SU-DHL-6 (cell line): ENCODE data around the gene FUT8.
"Not testable (repeated sequence)": the region's sequence is repeated elsewhere in the genome, so short reads cannot be mapped to it uniquely, and the experiment has no call there.

Experiments used
- H2AFZ ChIP-seq: fragments of 200-600 bp; sonication (generic); 2 replicates; pipeline ENCODE4 v1.6.1; 2014; ENCODE audit warnings: low read depth, mild to moderate bottlenecking, moderate library complexity, mixed read lengths, antibody characterized with exemption, low read length; ENCODE audit not compliant: severe bottlenecking
- H3F3A ChIP-seq: fragments of 200-600 bp; shearing (Covaris generic); 2 replicates; pipeline ENCODE4 v1.6.0; 2016; ENCODE audit warnings: antibody characterized with exemption, mild to moderate bottlenecking; ENCODE audit not compliant: insufficient read depth
- H3K27ac ChIP-seq: fragments of 200-600 bp; sonication (generic); 2 replicates; pipeline ENCODE4 v1.5.1; 2016; ENCODE audit warnings: low read depth, mild to moderate bottlenecking, low read length, moderate library complexity, mixed read lengths
- H3K27me3 ChIP-seq: fragments of 200-600 bp; sonication (generic), shearing (Covaris generic); 2 replicates; pipeline ENCODE4 v1.6.0; 2014; ENCODE audit warnings: mild to moderate bottlenecking, low read length
- H3K36me3 ChIP-seq: fragments of 200-600 bp; sonication (generic); 2 replicates; pipeline ENCODE4 v1.6.1; 2014; ENCODE audit warnings: mild to moderate bottlenecking, low read length, mixed read lengths
- H3K4me2 ChIP-seq: fragments of 300-600, 200-600 bp; shearing (Covaris generic), sonication (generic); 2 replicates; pipeline ENCODE4 v1.6.0; 2014; ENCODE audit warnings: low read length, low read depth, mild to moderate bottlenecking; ENCODE audit not compliant: poor library complexity, severe bottlenecking
- H3K4me3 ChIP-seq: fragments of 200-600 bp; sonication (generic); 2 replicates; pipeline ENCODE4 v1.5.1; 2014; ENCODE audit warnings: antibody characterized with exemption, low read length, mild to moderate bottlenecking, mixed read lengths; ENCODE audit not compliant: insufficient read depth, poor library complexity, severe bottlenecking
- H3K79me2 ChIP-seq: fragments of 200-600 bp; sonication (generic); 2 replicates; pipeline ENCODE4 v1.6.1; 2014; ENCODE audit warnings: mild to moderate bottlenecking, low read length, moderate library complexity; ENCODE audit not compliant: insufficient read depth
- H3K9ac ChIP-seq: fragments of 200-600 bp; sonication (generic); 2 replicates; pipeline ENCODE4 v1.7.0; 2014; ENCODE audit warnings: mild to moderate bottlenecking, low read length
- H3K9me2 ChIP-seq: fragments of 200-600 bp; sonication (generic); replicated peaks from 2 replicates; pipeline ENCODE4 v1.6.1; 2014; ENCODE audit warnings: low read length; ENCODE audit not compliant: insufficient read depth
- H3K9me3 ChIP-seq: fragments of 200-600 bp; sonication (generic); 2 replicates; pipeline ENCODE4 v1.6.1; 2014; ENCODE audit warnings: low read length, mixed read lengths; ENCODE audit not compliant: insufficient read depth
- H4K20me1 ChIP-seq: fragments of 200-600 bp; sonication (generic); 2 replicates; pipeline ENCODE4 v1.6.1; 2014; ENCODE audit warnings: low read depth, mild to moderate bottlenecking, antibody characterized with exemption, low read length, moderate library complexity, mixed read lengths
- CTCF ChIP-seq: fragments of 200-600 bp; sonication (generic); IDR thresholded peaks from one replicate; pipeline ENCODE4 v1.5.1; 2017; ENCODE audit warnings: antibody characterized with exemption, mild to moderate bottlenecking, low read length, moderate library complexity; ENCODE audit not compliant: insufficient read depth, poor library complexity, severe bottlenecking
- EZH2phosphoT487 ChIP-seq: fragments of 200-600 bp; sonication (generic), shearing (Covaris generic); conservative IDR thresholded peaks from 2 replicates; pipeline ENCODE4 v1.6.1; 2018; ENCODE audit warnings: mild to moderate bottlenecking, antibody characterized with exemption, low read length, moderate library complexity, mixed read lengths

The FUT8 gene

DNA sequence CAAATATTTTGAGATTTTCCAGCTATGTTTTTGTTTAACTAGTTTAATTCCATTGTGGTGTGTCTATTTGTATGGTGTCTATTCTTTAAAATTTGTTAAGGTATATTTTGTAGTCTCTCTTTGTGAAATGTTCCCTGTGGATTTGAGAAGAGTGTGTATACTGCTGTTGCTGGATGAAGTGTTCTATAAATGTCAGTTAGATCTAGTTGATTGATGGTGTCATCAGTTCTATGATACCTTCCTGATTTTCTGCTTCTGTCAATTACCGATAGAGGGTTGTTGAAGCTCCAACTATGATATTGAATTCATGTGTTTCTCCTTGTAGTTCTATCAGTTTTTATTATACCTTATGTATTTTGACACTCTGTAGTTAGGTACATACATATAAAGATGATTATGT lies 53.1 kb downstream of the FUT8 start:
- TF ChIP-seq CTCF, result no peak
- TF ChIP-seq EZH2phosphoT487, result no peak
- Histone ChIP-seq H3K9me3 (no peaks in the 10 kb centered on the region), H3K79me2 (peaks cover 59% of the 10 kb centered on the region), H3K4me2 (no peak overlapping the region), H3K36me3 (no peaks in the 10 kb centered on the region; the same call in 1 of the 2 replicates), H3K27me3 (no peaks in the 10 kb centered on the region), H3F3A (0 out of 2 replicates have a peak, but pooled peaks cover 3% of the 10 kb centered on the region), H3K27ac (no peak overlapping the region), H3K9ac (no peak overlapping the region), H3K4me3 (no peak overlapping the region), H2AFZ (no peak overlapping the region), H3K9me2 (no peaks in the 10 kb centered on the region), H4K20me1 (no peaks in the 10 kb centered on the region)

- H3K27ac ChIP-seq, H3K9me3 ChIP-seq, H2AFZ ChIP-seq, H3K36me3 ChIP-seq, H3K4me3 ChIP-seq, H3F3A ChIP-seq, H3K4me2 ChIP-seq, H3K9ac ChIP-seq, H4K20me1 ChIP-seq, H3K9me2 ChIP-seq, H3K27me3 ChIP-seq: not testable (repeated sequence)
- H3K79me2 ChIP-seq, result peaks cover 72% of the 10 kb centered on the region
Measured at GRCh38 chr14:65467926-65468325, 55.4 kb downstream of the FUT8 start.

DNA sequence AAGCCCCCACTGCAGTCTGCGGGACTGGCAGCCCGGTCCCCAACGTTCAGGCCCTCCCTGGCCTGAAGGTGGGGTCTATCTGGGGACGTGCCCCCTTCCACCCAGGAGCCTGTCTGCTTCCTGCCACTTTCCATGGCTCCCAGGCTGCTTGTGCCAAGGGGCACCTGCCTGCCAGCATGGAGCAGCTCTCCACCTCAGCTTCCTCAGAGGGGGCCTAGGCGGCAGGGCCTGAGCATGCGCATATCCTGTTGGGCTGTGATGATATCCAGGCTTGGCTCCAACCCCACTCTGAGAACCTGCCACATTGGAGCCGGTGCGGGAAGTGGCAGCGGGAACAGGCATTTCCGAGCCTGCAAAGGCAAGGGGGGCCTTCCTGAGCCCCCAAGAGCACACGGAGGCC lies 57.4 kb downstream of the FUT8 start:
- Histone ChIP-seq H3K36me3 (0 out of 2 replicates have a peak, but pooled peaks cover 2% of the 10 kb centered on the region), H2AFZ (no peak overlapping the region), H3K4me2 (no peak overlapping the region), H3K9ac (no peak overlapping the region), H3K4me3 (no peak overlapping the region), H3K27ac (no peak overlapping the region), H4K20me1 (peaks cover 4% of the 10 kb centered on the region; the same call in 1 of the 2 replicates), H3K9me3 (no peaks in the 10 kb centered on the region), H3F3A (no peaks in the 10 kb centered on the region), H3K9me2 (no peaks in the 10 kb centered on the region), H3K27me3 (no peaks in the 10 kb centered on the region), H3K79me2 (peaks cover 76% of the 10 kb centered on the region)
- TF ChIP-seq EZH2phosphoT487, result no peak
- no peak for TF ChIP-seq CTCF

DNA sequence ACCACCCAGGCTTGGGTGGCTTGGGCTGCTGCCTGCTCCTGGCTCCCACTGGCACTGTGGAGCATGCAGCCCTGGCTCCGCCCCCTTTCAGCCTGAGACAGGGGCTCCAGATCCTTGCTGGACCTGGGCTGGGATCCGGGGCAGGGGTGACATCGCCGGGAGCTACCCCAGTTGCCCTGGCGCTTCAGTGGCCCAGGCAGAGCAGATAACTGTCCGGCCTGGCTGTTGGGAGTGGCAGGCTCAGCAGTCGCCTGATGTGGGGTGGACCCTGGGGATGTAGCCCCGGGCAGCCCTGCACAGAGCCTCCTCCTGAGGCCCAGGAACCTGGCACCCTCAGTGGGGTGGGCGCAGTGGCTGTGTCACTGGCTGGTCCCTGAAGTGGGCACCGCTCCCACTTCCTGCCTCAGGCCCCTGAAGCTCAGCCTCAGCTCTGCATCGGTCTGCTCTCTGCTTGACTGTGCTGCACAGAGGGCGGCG lies 57.9 kb downstream of the FUT8 start:
- Histone ChIP-seq H2AFZ (no peak overlapping the region), H3F3A (no peaks in the 10 kb centered on the region), H3K27me3 (no peaks in the 10 kb centered on the region), H3K9me3 (no peaks in the 10 kb centered on the region), H3K4me2 (no peak overlapping the region), H3K36me3 (0 out of 2 replicates have a peak, but pooled peaks cover 2% of the 10 kb centered on the region), H3K9me2 (no peaks in the 10 kb centered on the region), H3K4me3 (no peak overlapping the region), H3K79me2 (peaks cover 77% of the 10 kb centered on the region), H3K9ac (no peak overlapping the region), H3K27ac (no peak overlapping the region), H4K20me1 (peaks cover 4% of the 10 kb centered on the region; the same call in 1 of the 2 replicates)
- TF ChIP-seq EZH2phosphoT487 (no peak), CTCF (no peak)
